HepG2 (cell line): ENCODE results near the gene SNX4. TPM values are rescaled to one million over a fixed set of nuclear protein-coding genes. Genes with fewer than 3 reads are reported as not detected.

Experiments
- ATAC-seq: fragments of 200-7000 bp; cut with Tn5 transposase; 3 replicates; pipeline ENCODE4 v1.9.1; 2020; ENCODE audit warnings: mild to moderate bottlenecking, moderate library complexity
- BruUV-seq: library from RNA; stranded (reverse); fragments of 400-500 nt; replicated peaks from 2 replicates; lab custom pipeline; 2021; lab: Mats Ljungman, UMichigan
- CTCF ChIA-PET: fragments of 300-600 bp; formaldehyde crosslinking; extraction: SDS; loops from one replicate; lab custom pipeline; 2021; ENCODE audit warnings: low total read pairs, inconsistent platforms, low intra/inter-chr PET ratio; lab: Yijun Ruan, JAX
- POLR2A ChIA-PET: fragments of 350-600 bp; sonication (Branson Sonifier 250); formaldehyde crosslinking; loops from one replicate; lab custom pipeline; 2020; ENCODE audit warnings: antibody characterized with exemption, inconsistent platforms; lab: Yijun Ruan, JAX
- DNase-seq: peaks from one replicate; pipeline ENCODE4 v3.0.0-alpha.2; 2015; ENCODE audit warnings: low spot score
- FAIRE-seq: peaks from 3 replicates; lab custom pipeline; 2011; peaks lifted over from hg19 to GRCh38; lab: Jason Lieb, UNC
- H2AFZ ChIP-seq: one replicate; pipeline ENCODE4 v1.6.1; 2011; ENCODE audit warnings: low read length, inconsistent platforms
- H3K27ac ChIP-seq: fragments of 300-600 bp; 3 replicates; pipeline ENCODE4 v1.8.0; 2011; ENCODE audit warnings: mixed run types, mild to moderate bottlenecking, mixed read lengths, low read length, inconsistent platforms; ENCODE audit not compliant: insufficient read depth; ENCODE audit errors: extremely low read length
- H3K27me3 ChIP-seq, 2 experiments: fragments of 200-600 bp in 1 of 2; 2 replicates in 1 of 2; 3 replicates in 1 of 2; pipeline versions ENCODE4 v1.6.0 to v1.8.0; 2011; ENCODE audit warnings: low read length in 2 of 2, mild to moderate bottlenecking in 2 of 2, moderate library complexity in 2 of 2, inconsistent platforms in 1 of 2; ENCODE audit not compliant: insufficient read depth in 2 of 2, control insufficient read depth in 1 of 2
- H3K36me3 ChIP-seq, 2 experiments: fragments of 200-600 bp in 1 of 2; replicated peaks in 1 of 2; 2 replicates in 1 of 2; 3 replicates in 1 of 2; pipeline versions ENCODE4 v1.5.1 to v1.8.0; 2011; ENCODE audit warnings: low read length in 2 of 2, inconsistent platforms in 1 of 2; ENCODE audit not compliant: insufficient read depth in 2 of 2, control insufficient read depth in 1 of 2
- H3K4me1 ChIP-seq: 2 replicates; pipeline ENCODE4 v1.5.1; 2012; ENCODE audit warnings: low read length, inconsistent platforms; ENCODE audit not compliant: insufficient read depth
- H3K4me2 ChIP-seq: 2 replicates; pipeline ENCODE4 v1.6.0; 2011; ENCODE audit warnings: low read depth, low read length, inconsistent platforms
- H3K4me3 ChIP-seq, 3 experiments: fragments of 200-600 bp in 1 of 3; sonication (generic), shearing (Covaris generic) in 1 of 3; replicated peaks in 1 of 3; 2 replicates each; pipeline ENCODE4 v1.5.1; 2011 to 2016; ENCODE audit warnings: low read length in 3 of 3, inconsistent platforms in 2 of 3, low read depth in 2 of 3, mild to moderate bottlenecking in 2 of 3, control low read depth in 1 of 3, mixed read lengths in 1 of 3; ENCODE audit not compliant: insufficient read depth in 1 of 3
- H3K79me2 ChIP-seq: one replicate; pipeline ENCODE4 v1.6.1; 2011; ENCODE audit warnings: low read length, inconsistent platforms; ENCODE audit not compliant: insufficient read depth
- H3K9ac ChIP-seq: 2 replicates; pipeline ENCODE4 v1.6.0; 2011; ENCODE audit warnings: mild to moderate bottlenecking, low read depth, low read length, inconsistent platforms; ENCODE audit not compliant: insufficient read depth
- H3K9me3 ChIP-seq: 2 replicates; pipeline ENCODE4 v1.5.1; 2012; ENCODE audit warnings: mild to moderate bottlenecking, low read length
- H4K20me1 ChIP-seq: 2 replicates; pipeline ENCODE4 v1.6.0; 2011; ENCODE audit warnings: inconsistent platforms, mild to moderate bottlenecking, low read length, moderate library complexity; ENCODE audit not compliant: insufficient read depth
- ZNF326 ChIP-seq: sonication (generic); formaldehyde crosslinking; IDR thresholded peaks from 2 replicates; pipeline ENCODE4 v1.4.0; 2020; ENCODE audit warnings: missing genetic modification reagents, borderline replicate concordance
- ZNF607 ChIP-seq: sonication (generic); formaldehyde crosslinking; IDR thresholded peaks from 2 replicates; pipeline ENCODE4 v1.5.1; 2020; ENCODE audit warnings: missing genetic modification reagents, mild to moderate bottlenecking, borderline replicate concordance
- WGBS: methylation state at CpG from one replicate; pipeline ENCODE4 v1.1.6; 2017; ENCODE audit warnings: low lambda C conversion rate; 5-methylcytosine and 5-hydroxymethylcytosine counted together
- in situ Hi-C: cut with HindIII; loops from 2 replicates; pipeline ENCODE4 v1.10.0; 2017; ENCODE audit warnings: low pct_unique_long_range_greater_than_20kb; ENCODE audit not compliant: extremely low pct_ligation_motif_present
- intact Hi-C: fragments of 100-400 bp; cut with micrococcal nuclease; formaldehyde crosslinking; loops from one replicate; pipeline ENCODE4 v1.10.0; 2022; ENCODE audit not compliant: unreplicated experiment
- polyA plus RNA-seq, 8 experiments: library from polyadenylated mRNA; depleted of rRNA in 3 of 8; stranded (reverse) in 7 of 8; unstranded in 1 of 8; fragments of >200 nt; fragmentation: Illumina TruSeq in 4 of 8; extraction: Trizol in 4 of 8; gene quantifications; 2 replicates each; pipeline versions ENCODE4 v1.2.1 to v1.2.3, GENCODE V29; 2011 to 2016; ENCODE audit warnings: low read depth in 4 of 8, missing spikeins in 1 of 8, mixed read lengths in 1 of 8; ENCODE audit not compliant: insufficient read depth in 1 of 8
- total RNA-seq, 5 experiments: library from RNA; depleted of rRNA; stranded (reverse); fragments of >200 nt; fragmentation: Illumina TruSeq; extraction: Trizol; gene quantifications; 2 replicates each; pipeline ENCODE4 v1.2.3, GENCODE V29; 2016; ENCODE audit warnings: low read depth in 1 of 5
- TF ChIP-seq, protein P1 (sequence below): IDR thresholded peaks from 2 replicates; pipeline ENCODE4 v1.6.1; 2016; ENCODE audit warnings: missing compliant biosample characterization, missing genetic modification reagents, borderline replicate concordance
- TF ChIP-seq, protein P2 (sequence below): IDR thresholded peaks from 2 replicates; pipeline ENCODE4 v1.4.0; 2020; ENCODE audit warnings: mild to moderate bottlenecking, missing genetic modification reagents

Gene SNX4
- total and polyA plus RNA-seq, 2 of the 13 experiments (the other 11 are each of a cell fraction or from before 2014, with no cell fraction given) = 18.1 to 73.6 TPM

DNA sequence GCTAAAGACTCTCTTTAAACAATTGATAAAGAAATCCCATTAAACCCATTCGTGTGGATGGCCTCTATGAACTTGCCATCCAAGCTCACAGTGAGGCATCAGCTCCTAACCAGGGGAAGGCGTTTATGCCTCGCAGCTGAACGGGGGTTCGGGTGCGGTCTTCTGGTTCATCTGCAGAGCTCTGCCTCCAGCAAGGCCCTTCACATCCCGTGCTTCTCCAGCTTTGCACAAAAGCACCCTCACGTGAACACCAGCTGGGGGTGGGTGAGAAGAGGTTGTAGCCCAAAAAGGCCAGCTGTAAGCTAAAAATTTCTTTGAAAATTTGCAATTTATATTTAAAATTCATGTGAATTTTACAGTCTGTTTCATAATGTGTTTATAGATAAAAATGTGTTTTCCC lies 105.3 kb downstream of the SNX4 start:
- H4K20me1 ChIP-seq = no peaks in the 10 kb centered on the region
- H3K4me3 ChIP-seq = no peak overlapping the region
- H2AFZ ChIP-seq = no peak overlapping the region
- H3K27me3 ChIP-seq = no peaks in the 10 kb centered on the region; a peak in 2 of 5 replicates
- no peaks in the 10 kb centered on the region for H3K4me1 ChIP-seq
- TF ChIP-seq, protein P1, sequence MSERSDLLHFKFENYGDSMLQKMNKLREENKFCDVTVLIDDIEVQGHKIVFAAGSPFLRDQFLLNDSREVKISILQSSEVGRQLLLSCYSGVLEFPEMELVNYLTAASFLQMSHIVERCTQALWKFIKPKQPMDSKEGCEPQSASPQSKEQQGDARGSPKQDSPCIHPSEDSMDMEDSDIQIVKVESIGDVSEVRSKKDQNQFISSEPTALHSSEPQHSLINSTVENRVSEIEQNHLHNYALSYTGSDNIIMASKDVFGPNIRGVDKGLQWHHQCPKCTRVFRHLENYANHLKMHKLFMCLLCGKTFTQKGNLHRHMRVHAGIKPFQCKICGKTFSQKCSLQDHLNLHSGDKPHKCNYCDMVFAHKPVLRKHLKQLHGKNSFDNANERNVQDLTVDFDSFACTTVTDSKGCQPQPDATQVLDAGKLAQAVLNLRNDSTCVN (CRISPR knock-in tag) = no peak
- TF ChIP-seq, protein P2, sequence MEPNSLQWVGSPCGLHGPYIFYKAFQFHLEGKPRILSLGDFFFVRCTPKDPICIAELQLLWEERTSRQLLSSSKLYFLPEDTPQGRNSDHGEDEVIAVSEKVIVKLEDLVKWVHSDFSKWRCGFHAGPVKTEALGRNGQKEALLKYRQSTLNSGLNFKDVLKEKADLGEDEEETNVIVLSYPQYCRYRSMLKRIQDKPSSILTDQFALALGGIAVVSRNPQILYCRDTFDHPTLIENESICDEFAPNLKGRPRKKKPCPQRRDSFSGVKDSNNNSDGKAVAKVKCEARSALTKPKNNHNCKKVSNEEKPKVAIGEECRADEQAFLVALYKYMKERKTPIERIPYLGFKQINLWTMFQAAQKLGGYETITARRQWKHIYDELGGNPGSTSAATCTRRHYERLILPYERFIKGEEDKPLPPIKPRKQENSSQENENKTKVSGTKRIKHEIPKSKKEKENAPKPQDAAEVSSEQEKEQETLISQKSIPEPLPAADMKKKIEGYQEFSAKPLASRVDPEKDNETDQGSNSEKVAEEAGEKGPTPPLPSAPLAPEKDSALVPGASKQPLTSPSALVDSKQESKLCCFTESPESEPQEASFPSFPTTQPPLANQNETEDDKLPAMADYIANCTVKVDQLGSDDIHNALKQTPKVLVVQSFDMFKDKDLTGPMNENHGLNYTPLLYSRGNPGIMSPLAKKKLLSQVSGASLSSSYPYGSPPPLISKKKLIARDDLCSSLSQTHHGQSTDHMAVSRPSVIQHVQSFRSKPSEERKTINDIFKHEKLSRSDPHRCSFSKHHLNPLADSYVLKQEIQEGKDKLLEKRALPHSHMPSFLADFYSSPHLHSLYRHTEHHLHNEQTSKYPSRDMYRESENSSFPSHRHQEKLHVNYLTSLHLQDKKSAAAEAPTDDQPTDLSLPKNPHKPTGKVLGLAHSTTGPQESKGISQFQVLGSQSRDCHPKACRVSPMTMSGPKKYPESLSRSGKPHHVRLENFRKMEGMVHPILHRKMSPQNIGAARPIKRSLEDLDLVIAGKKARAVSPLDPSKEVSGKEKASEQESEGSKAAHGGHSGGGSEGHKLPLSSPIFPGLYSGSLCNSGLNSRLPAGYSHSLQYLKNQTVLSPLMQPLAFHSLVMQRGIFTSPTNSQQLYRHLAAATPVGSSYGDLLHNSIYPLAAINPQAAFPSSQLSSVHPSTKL (CRISPR knock-in tag) = no peak
- TF ChIP-seq ZNF607 (CRISPR knock-in tag) (no peak), ZNF326 (CRISPR knock-in tag) (no peak)
- H3K36me3 ChIP-seq = no peaks in the 10 kb centered on the region
- no TSS peak for BruUV-seq
- no peak for ATAC-seq
- no peak overlapping the region for H3K27ac ChIP-seq
- peaks cover 6% of the 10 kb centered on the region; the same call in 1 of the 2 replicates for H3K9me3 ChIP-seq
- no peak for FAIRE-seq
- no peaks in the 10 kb centered on the region for H3K79me2 ChIP-seq
- 31% methylated on average over 8 of the region's 8 CpGs for WGBS
- intact Hi-C loops (no loop called here), in situ Hi-C loops (no loop called here)
- no peak overlapping the region for H3K4me2 ChIP-seq
- no peak for DNase-seq
- ChIA-PET POLR2A (no interaction called here), CTCF (no interaction called here)
- H3K9ac ChIP-seq = no peak overlapping the region
